Fibroblast of the aortic adventitia (primary cell): ENCODE results near the gene CTNNAL1. TPM values are rescaled to one million over a fixed set of nuclear protein-coding genes. Genes with fewer than 3 reads are reported as not detected.

Experiments used
- DNase-seq: peaks from one replicate; pipeline ENCODE4 v3.0.0-alpha.2; 2010; ENCODE audit warnings: low read depth
- H3K4me3 ChIP-seq: 2 replicates; pipeline ENCODE4 v1.5.1; 2011; ENCODE audit warnings: low read depth, mild to moderate bottlenecking, control low read depth, low read length, moderate library complexity
- CTCF ChIP-seq: IDR thresholded peaks from 2 replicates; pipeline ENCODE4 v1.5.1; 2011; ENCODE audit warnings: mild to moderate bottlenecking, low read length, control low read depth, inconsistent platforms; ENCODE audit not compliant: insufficient read depth
- total RNA-seq: library from RNA; depleted of rRNA; stranded (reverse); fragments of >200 nt; gene quantifications from 2 replicates; pipeline ENCODE4 v1.2.3, GENCODE V29; 2012; ENCODE audit warnings: low replicate concordance

Gene CTNNAL1
- total RNA-seq, 1 donor, result 89.8 TPM

DNA sequence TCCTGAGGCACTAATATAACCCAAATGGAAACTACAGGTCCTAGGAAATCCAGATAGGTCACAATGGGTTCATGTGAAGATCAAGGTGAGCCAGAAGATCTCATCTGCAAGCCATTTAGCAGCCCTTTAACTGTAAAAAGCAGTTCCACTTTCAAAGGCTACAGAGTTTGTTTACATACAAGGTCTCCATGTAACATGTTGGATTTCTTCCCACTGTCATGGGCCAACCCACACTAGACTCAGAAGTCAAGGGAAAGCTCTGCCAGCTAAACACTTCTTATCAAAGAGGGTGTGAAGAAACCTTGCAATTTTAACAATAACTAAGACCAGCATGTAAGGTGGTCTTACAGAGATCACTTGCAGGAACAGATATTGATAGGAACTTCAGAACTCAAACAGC is 3.8 kb upstream of the CTNNAL1 start:
- no peak overlapping the region for H3K4me3 ChIP-seq
- DNase-seq, result peak; percentile 42
- TF ChIP-seq CTCF, result no peak

DNA sequence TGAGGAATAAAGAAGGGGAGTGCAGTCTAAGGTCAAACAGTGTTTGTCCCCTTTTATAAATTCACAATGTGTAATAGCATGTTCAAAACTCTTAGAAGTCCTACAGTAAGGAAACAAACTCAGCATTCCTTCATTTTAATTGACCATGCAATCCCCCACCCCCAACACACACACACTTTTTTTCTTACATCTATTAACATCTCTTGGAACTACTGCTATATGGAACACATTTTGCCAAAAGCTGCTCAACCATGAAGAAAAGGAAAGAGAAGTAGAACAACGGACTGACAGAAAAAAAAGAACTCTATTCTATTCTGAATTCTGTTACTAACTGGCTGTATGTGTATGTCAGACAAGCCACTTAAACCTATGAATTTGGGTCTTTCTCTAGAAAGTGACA is 2.8 kb upstream of the CTNNAL1 start:
- H3K4me3 ChIP-seq, result no peak overlapping the region
- no peak for TF ChIP-seq CTCF
- DNase-seq, result no peak

GRCh38 chr9:109014608-109015280 is 1.4 kb upstream of the CTNNAL1 start:
- TF ChIP-seq CTCF, result no peak
- no peak overlapping the region for H3K4me3 ChIP-seq
- no peak for DNase-seq

DNA sequence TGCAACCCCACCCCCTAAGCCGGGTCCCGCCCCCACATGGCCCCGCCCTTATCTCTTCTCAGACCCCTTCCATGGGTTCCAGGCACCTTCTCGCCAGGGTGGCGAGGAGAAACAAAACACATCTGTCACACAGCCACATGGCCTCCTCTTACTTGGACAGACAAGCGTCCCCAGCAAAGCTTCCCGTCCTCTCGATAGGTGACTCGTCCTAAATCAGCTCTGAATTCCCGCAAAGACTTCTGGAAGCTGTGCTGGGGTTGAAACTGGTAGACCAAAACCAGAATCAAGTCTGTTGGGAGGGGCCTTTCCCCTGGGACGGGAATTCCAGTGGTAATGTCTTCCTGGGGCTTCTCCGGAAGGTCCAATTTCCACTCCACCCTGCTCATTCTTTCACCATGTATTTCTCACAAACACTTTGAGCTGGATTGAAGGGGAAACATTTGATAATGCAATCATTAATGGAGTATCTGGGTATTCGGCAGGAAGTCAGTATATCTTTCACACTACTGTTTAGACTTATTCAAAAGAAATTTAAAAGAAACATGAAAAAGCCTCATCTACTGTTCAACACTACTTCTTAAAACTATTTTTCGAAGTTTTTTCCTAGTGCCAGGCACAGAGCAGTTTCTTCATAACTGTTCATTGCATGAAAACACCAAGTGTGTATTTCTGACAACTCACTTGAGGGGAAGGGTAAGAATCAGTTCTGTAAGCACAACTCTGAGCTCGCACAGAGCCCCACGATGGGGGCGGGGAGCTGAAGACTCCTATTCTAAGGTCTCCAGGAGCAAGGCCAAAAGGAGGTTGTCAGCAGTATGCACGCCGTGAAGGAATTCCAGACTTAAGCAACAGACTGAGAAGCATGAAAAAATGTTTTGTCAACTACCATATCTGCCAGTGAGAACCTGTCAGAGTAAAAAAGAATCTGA is 644 bp upstream of the CTNNAL1 start:
- TF ChIP-seq CTCF, result no peak
- peak; percentile 83 for DNase-seq
- H3K4me3 ChIP-seq, result peak overlapping the region; percentile 64

- H3K4me3 ChIP-seq, result peak overlapping the region; percentile 87
- TF ChIP-seq CTCF, result no peak
Measured at GRCh38 chr9:109012009-109012875, 1.1 kb downstream of the CTNNAL1 start.

GRCh38 chr9:109011231-109011671 is 2.0 kb downstream of the CTNNAL1 start:
- no peak for TF ChIP-seq CTCF
- peak; percentile 58 for DNase-seq
- peak overlapping the region; percentile 87 for H3K4me3 ChIP-seq

More at GRCh38 chr9:109012009-109012875, 1.1 kb downstream of the CTNNAL1 start:
- peak; percentile 95 for DNase-seq
